ENCODE data around the gene GARIN5A.
"Not testable (repeated sequence)": the region's sequence is repeated elsewhere in the genome, so short reads cannot be mapped to it uniquely, and the experiment has no call there.

GARIN5A gene

GRCh38 chr19:50451223-50451534, 25.5 kb downstream of the GARIN5A start:
- H3K4me3 ChIP-seq (ENCODE audit: low read depth, low read length) = no peak overlapping the region
- no peak for TF ChIP-seq CTCF (IDR thresholded peaks at IDR 0.05; ENCODE audit: low read depth, low read length, missing control alignments)
- DNase-seq (ENCODE audit: low read depth) = no peak
- in situ Hi-C loops (cut with HindIII; ENCODE audit: low sequenced_read_pairs) = no loop called here

GRCh38 chr19:50450369-50451222, 26.1 kb downstream of the GARIN5A start:
- no peak overlapping the region for H3K4me3 ChIP-seq (ENCODE audit: low read depth, low read length)
- in situ Hi-C loops (cut with HindIII; ENCODE audit: low sequenced_read_pairs) = no loop called here
- TF ChIP-seq CTCF (IDR thresholded peaks at IDR 0.05; ENCODE audit: low read depth, low read length, missing control alignments) = no peak
- DNase-seq (ENCODE audit: low read depth) = no peak

GRCh38 chr19:50449236-50449899, 27.3 kb downstream of the GARIN5A start:
- in situ Hi-C loops (cut with HindIII; ENCODE audit: low sequenced_read_pairs) = no loop called here
- H3K4me3 ChIP-seq (ENCODE audit: low read depth, low read length) = no peak overlapping the region
- TF ChIP-seq CTCF (IDR thresholded peaks at IDR 0.05; ENCODE audit: low read depth, low read length, missing control alignments) = no peak
- no peak for DNase-seq (ENCODE audit: low read depth)

GRCh38 chr19:50447750-50448149, 28.9 kb downstream of the GARIN5A start:
- in situ Hi-C loops (cut with HindIII; ENCODE audit: low sequenced_read_pairs) = no loop called here
- TF ChIP-seq CTCF (IDR thresholded peaks at IDR 0.05; ENCODE audit: low read depth, low read length, missing control alignments) = no peak
- no peak for DNase-seq (ENCODE audit: low read depth)
- H3K4me3 ChIP-seq (ENCODE audit: low read depth, low read length) = no peak overlapping the region

GRCh38 chr19:50447053-50447452, 29.6 kb downstream of the GARIN5A start:
- H3K4me3 ChIP-seq (ENCODE audit: low read depth, low read length) = no peak overlapping the region
- TF ChIP-seq CTCF (IDR thresholded peaks at IDR 0.05; ENCODE audit: low read depth, low read length, missing control alignments) = no peak
- in situ Hi-C loops (cut with HindIII; ENCODE audit: low sequenced_read_pairs) = no loop called here
- DNase-seq (ENCODE audit: low read depth) = no peak

- H3K4me3 ChIP-seq (ENCODE audit: low read depth, low read length) = no peak overlapping the region
- in situ Hi-C loops (cut with HindIII; ENCODE audit: low sequenced_read_pairs) = no loop called here
- DNase-seq (ENCODE audit: low read depth) = no peak
- no peak for TF ChIP-seq CTCF (IDR thresholded peaks at IDR 0.05; ENCODE audit: low read depth, low read length, missing control alignments)
These were observed 32.6 kb downstream of the GARIN5A start for GRCh38 chr19:50444059-50444458.

- in situ Hi-C loops (cut with HindIII; ENCODE audit: low sequenced_read_pairs); DNase-seq (ENCODE audit: low read depth); H3K4me3 ChIP-seq (ENCODE audit: low read depth, low read length): not testable (repeated sequence)
These were observed 37.5 kb downstream of the GARIN5A start for GRCh38 chr19:50439130-50439529.
